Smooth muscle cell (in vitro differentiated cells): ENCODE results near the gene ENDOV. TPM values are rescaled to one million over a fixed set of nuclear protein-coding genes. Genes with fewer than 3 reads are reported as not detected.

Experiments
- DNase-seq: peaks from one replicate; lab custom pipeline; 2025; ENCODE audit not compliant: unreplicated experiment; lab: John Stamatoyannopoulos, UW
- H2AFZ ChIP-seq: fragments of 200-600 bp; sonication (generic); 2 replicates; pipeline ENCODE4 v1.6.0; 2016; ENCODE audit warnings: antibody characterized with exemption, low read depth, mild to moderate bottlenecking
- H3F3A ChIP-seq: fragments of 200-600 bp; sonication (generic); 2 replicates; pipeline ENCODE4 v1.6.0; 2017; ENCODE audit warnings: antibody characterized with exemption, low read depth
- H3K27ac ChIP-seq: fragments of 200-600 bp; sonication (generic); 2 replicates; pipeline ENCODE4 v1.5.1; 2016; ENCODE audit warnings: low read depth, mild to moderate bottlenecking
- H3K27me3 ChIP-seq: fragments of 200-600 bp; sonication (generic); 2 replicates; pipeline ENCODE4 v1.6.1; 2016; ENCODE audit warnings: low read depth, mild to moderate bottlenecking
- H3K36me3 ChIP-seq: fragments of 200-600 bp; sonication (generic); 2 replicates; pipeline ENCODE4 v1.5.1; 2016; ENCODE audit warnings: low read depth
- H3K4me1 ChIP-seq: fragments of 200-600 bp; sonication (generic); 2 replicates; pipeline ENCODE4 v1.5.1; 2016; ENCODE audit warnings: low read depth
- H3K4me2 ChIP-seq: fragments of 200-600 bp; sonication (generic); 2 replicates; pipeline ENCODE4 v1.6.0; 2016; ENCODE audit warnings: mild to moderate bottlenecking
- H3K4me3 ChIP-seq: fragments of 200-600 bp; sonication (generic); 2 replicates; pipeline ENCODE4 v1.5.1; 2016; ENCODE audit warnings: mild to moderate bottlenecking
- H3K79me2 ChIP-seq: fragments of 200-600 bp; sonication (generic); 2 replicates; pipeline ENCODE4 v1.6.0; 2016; ENCODE audit warnings: low read depth, mild to moderate bottlenecking
- H3K9ac ChIP-seq: fragments of 200-600 bp; sonication (generic); 2 replicates; pipeline ENCODE4 v1.6.0; 2016; ENCODE audit warnings: low read depth
- H3K9me3 ChIP-seq: fragments of 200-600 bp; sonication (generic); replicated peaks from 2 replicates; pipeline ENCODE4 v1.5.1; 2016; ENCODE audit warnings: low read depth
- H4K20me1 ChIP-seq: fragments of 200-600 bp; sonication (generic); 2 replicates; pipeline ENCODE4 v1.6.0; 2016; ENCODE audit warnings: low read depth
- CTCF ChIP-seq: fragments of 200-600 bp; sonication (generic); IDR thresholded peaks from 2 replicates; pipeline ENCODE4 v1.5.1; 2017; ENCODE audit warnings: borderline replicate concordance, mild to moderate bottlenecking, antibody characterized with exemption; ENCODE audit not compliant: insufficient read depth, poor library complexity, severe bottlenecking
- WGBS: methylation state at CpG from one replicate; pipeline ENCODE4 v1.1.7; 2016; ENCODE audit warnings: low lambda C conversion rate; 5-methylcytosine and 5-hydroxymethylcytosine counted together
- polyA plus RNA-seq: library from polyadenylated mRNA; unstranded; fragments of >200 nt; fragmentation: Nextera tagmentation; extraction: Ambion mirVana; gene quantifications from 2 replicates; pipeline ENCODE4 v1.2.1, GENCODE V29; 2016
- total RNA-seq: library from RNA; depleted of rRNA; stranded (reverse); fragments of >200 nt; gene quantifications from 2 replicates; pipeline ENCODE4 v1.2.3, GENCODE V29; 2014

Gene ENDOV
- total and polyA plus RNA-seq, 2 experiments from 2014 or later = 31.6 to 59.7 TPM

GRCh38 chr17:80374732-80375585 is 40.0 kb upstream of the ENDOV start:
- Histone ChIP-seq H3K9ac (no peak overlapping the region), H3K36me3 (peaks cover 25% of the 10 kb centered on the region), H2AFZ (no peak overlapping the region), H3K4me1 (no peaks in the 10 kb centered on the region), H3K27ac (no peak overlapping the region), H4K20me1 (no peaks in the 10 kb centered on the region), H3K79me2 (no peaks in the 10 kb centered on the region), H3K9me3 (no peaks in the 10 kb centered on the region), H3F3A (no peaks in the 10 kb centered on the region), H3K27me3 (no peaks in the 10 kb centered on the region), H3K4me3 (no peak overlapping the region), H3K4me2 (no peak overlapping the region)
- 89% methylated on average over 14 of the region's 14 CpGs for WGBS
- TF ChIP-seq CTCF = no peak
- no peak for DNase-seq

DNA sequence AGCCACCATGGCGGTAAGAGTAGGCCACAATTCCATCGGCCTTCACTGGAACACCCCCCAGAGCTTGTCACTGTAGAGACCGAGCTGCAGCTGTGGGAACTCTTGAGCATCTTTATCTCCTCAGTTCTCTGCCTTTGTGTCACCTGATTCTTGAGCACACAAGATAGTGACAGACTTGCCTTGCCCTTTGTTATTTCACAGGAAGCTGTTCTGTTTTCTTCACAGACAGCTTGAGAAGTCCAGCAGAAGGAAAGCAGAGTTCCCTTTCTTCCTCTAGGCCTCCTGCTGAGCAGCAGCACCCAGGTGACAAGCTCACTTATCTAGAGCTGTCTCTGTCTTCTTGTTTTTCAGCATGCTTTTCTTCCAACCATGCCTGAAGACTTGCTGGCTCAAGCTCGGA is 38.4 kb upstream of the ENDOV start:
- H3K27me3 ChIP-seq = no peaks in the 10 kb centered on the region
- H3K79me2 ChIP-seq = no peaks in the 10 kb centered on the region
- WGBS = 97% methylated on average over 4 of the region's 4 CpGs
- no peak overlapping the region for H2AFZ ChIP-seq
- H3K36me3 ChIP-seq = peaks cover 16% of the 10 kb centered on the region
- no peaks in the 10 kb centered on the region for H3F3A ChIP-seq
- H3K4me3 ChIP-seq = no peak overlapping the region
- no peak overlapping the region for H3K27ac ChIP-seq
- H4K20me1 ChIP-seq = no peaks in the 10 kb centered on the region
- H3K4me1 ChIP-seq = no peaks in the 10 kb centered on the region
- H3K9me3 ChIP-seq = no peaks in the 10 kb centered on the region
- no peak for DNase-seq
- no peak overlapping the region for H3K9ac ChIP-seq
- no peak overlapping the region for H3K4me2 ChIP-seq
- no peak for TF ChIP-seq CTCF

GRCh38 chr17:80377798-80378197 is 37.2 kb upstream of the ENDOV start:
- Histone ChIP-seq H3K4me1 (no peaks in the 10 kb centered on the region), H3K27ac (no peak overlapping the region), H4K20me1 (no peaks in the 10 kb centered on the region), H3K4me2 (no peak overlapping the region), H3K9me3 (no peaks in the 10 kb centered on the region), H3K79me2 (no peaks in the 10 kb centered on the region), H3K9ac (no peak overlapping the region), H3K4me3 (no peak overlapping the region), H3K27me3 (no peaks in the 10 kb centered on the region), H3K36me3 (peaks cover 6% of the 10 kb centered on the region), H3F3A (no peaks in the 10 kb centered on the region), H2AFZ (no peak overlapping the region)
- WGBS = 98% methylated on average over 9 of the region's 9 CpGs
- TF ChIP-seq CTCF = no peak
- DNase-seq = no peak

GRCh38 chr17:80379348-80379747 is 35.6 kb upstream of the ENDOV start:
- no peak for DNase-seq
- peaks cover 3% of the 10 kb centered on the region for H3K36me3 ChIP-seq
- no peaks in the 10 kb centered on the region for H3K4me1 ChIP-seq
- H3F3A ChIP-seq = no peaks in the 10 kb centered on the region
- H3K79me2 ChIP-seq = no peaks in the 10 kb centered on the region
- no peak overlapping the region for H3K4me2 ChIP-seq
- no peaks in the 10 kb centered on the region for H3K9me3 ChIP-seq
- H3K9ac ChIP-seq = no peak overlapping the region
- H3K27ac ChIP-seq = no peak overlapping the region
- 95% methylated on average over 9 of the region's 9 CpGs for WGBS
- H3K27me3 ChIP-seq = no peaks in the 10 kb centered on the region
- H4K20me1 ChIP-seq = no peaks in the 10 kb centered on the region
- TF ChIP-seq CTCF = no peak
- no peak overlapping the region for H3K4me3 ChIP-seq
- H2AFZ ChIP-seq = no peak overlapping the region
